Measurements from ENCODE around the gene FLNB. TPM values are rescaled to one million over a fixed set of nuclear protein-coding genes. Genes with fewer than 3 reads are reported as not detected.
A peak's percentile ranks its signal among the peaks of the same experiment; 100 is the strongest.

FLNB gene
- total RNA-seq, 1 donor from 2014 or later, result 103 TPM

DNA sequence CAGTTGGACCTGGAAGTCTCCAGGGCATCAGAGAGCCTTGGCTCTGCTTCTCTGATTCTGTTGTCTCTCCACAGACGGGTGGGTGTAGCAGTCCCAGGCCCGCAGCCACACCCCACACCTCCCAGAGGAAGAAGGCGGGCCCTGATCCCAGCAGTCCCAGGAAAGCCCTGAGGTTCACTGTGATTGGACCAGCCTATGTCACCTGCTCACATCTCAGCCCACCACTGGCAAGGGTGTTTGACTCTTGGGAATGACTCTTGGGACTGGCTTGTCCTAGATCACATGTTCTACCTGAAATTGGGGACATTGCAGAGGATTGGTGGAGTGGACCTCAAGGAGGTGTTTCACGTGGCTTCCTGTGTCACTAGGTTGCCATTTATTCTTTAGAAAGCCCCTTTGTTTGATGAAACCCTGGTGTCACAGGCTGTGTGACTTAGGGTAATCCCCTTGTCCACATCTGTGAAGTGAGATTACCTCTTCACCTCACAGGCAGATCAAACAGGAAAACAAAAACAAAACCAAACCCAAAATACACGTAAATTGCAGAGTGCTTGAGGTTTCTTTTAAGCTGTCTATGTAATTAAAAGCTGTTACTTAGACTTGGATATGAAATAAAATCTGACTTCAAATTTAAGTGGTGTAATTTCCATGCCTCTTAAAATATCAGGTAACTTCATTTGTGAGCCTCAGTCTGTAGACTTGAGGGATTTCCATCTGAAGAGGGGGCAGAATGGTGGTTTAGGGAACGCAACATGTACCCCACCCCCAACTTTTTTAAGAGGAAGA, 26.7 kb downstream of the FLNB start:
- H3K4me3 Mint-ChIP-seq (ENCODE audit: low read depth), result no peak overlapping the region
- TF ChIP-seq, protein P1, sequence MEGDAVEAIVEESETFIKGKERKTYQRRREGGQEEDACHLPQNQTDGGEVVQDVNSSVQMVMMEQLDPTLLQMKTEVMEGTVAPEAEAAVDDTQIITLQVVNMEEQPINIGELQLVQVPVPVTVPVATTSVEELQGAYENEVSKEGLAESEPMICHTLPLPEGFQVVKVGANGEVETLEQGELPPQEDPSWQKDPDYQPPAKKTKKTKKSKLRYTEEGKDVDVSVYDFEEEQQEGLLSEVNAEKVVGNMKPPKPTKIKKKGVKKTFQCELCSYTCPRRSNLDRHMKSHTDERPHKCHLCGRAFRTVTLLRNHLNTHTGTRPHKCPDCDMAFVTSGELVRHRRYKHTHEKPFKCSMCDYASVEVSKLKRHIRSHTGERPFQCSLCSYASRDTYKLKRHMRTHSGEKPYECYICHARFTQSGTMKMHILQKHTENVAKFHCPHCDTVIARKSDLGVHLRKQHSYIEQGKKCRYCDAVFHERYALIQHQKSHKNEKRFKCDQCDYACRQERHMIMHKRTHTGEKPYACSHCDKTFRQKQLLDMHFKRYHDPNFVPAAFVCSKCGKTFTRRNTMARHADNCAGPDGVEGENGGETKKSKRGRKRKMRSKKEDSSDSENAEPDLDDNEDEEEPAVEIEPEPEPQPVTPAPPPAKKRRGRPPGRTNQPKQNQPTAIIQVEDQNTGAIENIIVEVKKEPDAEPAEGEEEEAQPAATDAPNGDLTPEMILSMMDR (IDR thresholded peaks at IDR 0.05; ENCODE audit: unreplicated experiment), result no peak
- H3K27me3 Mint-ChIP-seq, result no peaks in the 10 kb centered on the region
- H3K9me3 Mint-ChIP-seq (ENCODE audit: low read depth), result no peaks in the 10 kb centered on the region
- no peaks in the 10 kb centered on the region for H3K36me3 Mint-ChIP-seq (ENCODE audit: insufficient read depth)
- no peak overlapping the region for H3K27ac Mint-ChIP-seq
- H3K4me1 Mint-ChIP-seq (ENCODE audit: low read depth), result peaks cover 26% of the 10 kb centered on the region
- no peak for DNase-seq (ENCODE audit: low spot score, unreplicated experiment)

DNA sequence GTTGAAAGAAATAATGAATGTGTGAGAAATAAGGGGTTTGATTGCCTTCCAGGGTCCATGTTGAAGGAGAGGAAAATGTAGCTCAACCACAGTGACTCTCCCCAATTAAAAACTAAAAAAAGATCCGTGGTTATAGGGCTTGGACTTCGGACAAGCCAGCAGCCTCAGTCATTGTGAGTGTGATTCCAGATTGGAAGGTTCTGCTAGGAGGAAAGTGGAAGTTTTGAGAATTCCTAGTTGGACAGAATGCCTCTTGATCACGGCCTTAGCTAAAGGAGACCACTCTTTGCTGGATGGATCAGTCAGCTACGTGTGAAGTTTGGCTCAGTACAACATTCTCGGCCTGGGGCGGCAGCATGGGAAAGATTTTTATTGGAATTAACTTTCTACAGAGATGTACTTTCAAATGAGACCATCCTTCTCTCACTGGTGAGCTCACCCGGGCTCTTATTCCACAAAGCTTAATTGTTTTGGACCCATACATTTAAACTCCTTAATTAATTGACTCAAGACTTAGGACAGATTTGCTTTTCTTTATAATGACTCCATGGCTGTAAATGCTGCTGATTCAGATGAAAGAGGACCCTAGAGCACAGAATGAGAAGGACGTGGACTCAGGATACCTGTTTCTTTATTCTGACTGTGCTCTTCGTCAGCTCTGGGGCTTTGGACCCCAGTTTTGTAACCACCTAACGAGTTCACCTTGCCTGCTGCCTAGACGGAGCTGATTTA, 27.5 kb downstream of the FLNB start:
- no peaks in the 10 kb centered on the region for H3K9me3 Mint-ChIP-seq (ENCODE audit: low read depth)
- TF ChIP-seq, protein P1 (IDR thresholded peaks at IDR 0.05; ENCODE audit: unreplicated experiment), result no peak
- H3K4me1 Mint-ChIP-seq (ENCODE audit: low read depth), result peaks cover 29% of the 10 kb centered on the region
- no peaks in the 10 kb centered on the region for H3K36me3 Mint-ChIP-seq (ENCODE audit: insufficient read depth)
- no peak for DNase-seq (ENCODE audit: low spot score, unreplicated experiment)
- H3K4me3 Mint-ChIP-seq (ENCODE audit: low read depth), result no peak overlapping the region
- H3K27me3 Mint-ChIP-seq, result no peaks in the 10 kb centered on the region
- peak overlapping the region; percentile 81 for H3K27ac Mint-ChIP-seq

DNA sequence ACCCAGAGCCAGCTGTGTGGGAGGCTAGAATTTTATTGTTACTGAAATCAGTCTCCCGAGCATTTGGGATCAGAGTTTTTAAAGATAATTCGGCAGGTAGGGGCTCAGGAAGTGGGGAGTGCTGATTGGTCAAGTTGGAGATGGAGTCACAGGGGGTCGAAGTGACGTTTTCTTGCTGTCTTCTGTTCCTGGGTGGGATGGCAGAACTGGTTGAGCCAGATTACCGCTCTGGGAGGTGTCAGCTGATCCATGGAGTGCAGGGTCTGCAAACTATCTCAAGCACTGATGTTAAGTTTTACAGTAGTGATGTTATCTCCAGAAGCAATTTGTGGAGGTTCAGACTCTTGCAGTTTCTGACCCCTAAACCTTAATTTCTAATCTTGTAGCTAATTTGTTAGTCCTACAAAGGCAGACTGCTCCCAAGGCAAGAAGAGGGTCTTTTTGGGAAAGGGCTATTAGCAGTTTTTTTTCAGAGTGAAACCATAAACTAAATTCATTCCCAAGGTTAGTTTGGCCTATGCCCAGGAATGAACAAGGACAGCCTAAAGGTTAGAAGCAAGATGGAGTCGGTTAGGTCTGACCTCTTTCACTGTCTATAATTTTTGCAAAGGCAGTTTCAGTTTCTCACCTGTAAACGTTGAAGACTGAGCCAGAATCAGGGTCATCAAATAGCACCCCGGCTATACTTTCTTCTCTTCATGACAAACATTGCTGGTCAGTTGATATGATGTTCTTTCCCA, 28.2 kb downstream of the FLNB start:
- TF ChIP-seq, protein P1 (IDR thresholded peaks at IDR 0.05; ENCODE audit: unreplicated experiment), result no peak
- H3K27me3 Mint-ChIP-seq, result no peaks in the 10 kb centered on the region
- H3K9me3 Mint-ChIP-seq (ENCODE audit: low read depth), result no peaks in the 10 kb centered on the region
- H3K27ac Mint-ChIP-seq, result peak overlapping the region; percentile 19
- H3K36me3 Mint-ChIP-seq (ENCODE audit: insufficient read depth), result no peaks in the 10 kb centered on the region
- no peak for DNase-seq (ENCODE audit: low spot score, unreplicated experiment)
- peaks cover 29% of the 10 kb centered on the region for H3K4me1 Mint-ChIP-seq (ENCODE audit: low read depth)
- no peak overlapping the region for H3K4me3 Mint-ChIP-seq (ENCODE audit: low read depth)

DNA sequence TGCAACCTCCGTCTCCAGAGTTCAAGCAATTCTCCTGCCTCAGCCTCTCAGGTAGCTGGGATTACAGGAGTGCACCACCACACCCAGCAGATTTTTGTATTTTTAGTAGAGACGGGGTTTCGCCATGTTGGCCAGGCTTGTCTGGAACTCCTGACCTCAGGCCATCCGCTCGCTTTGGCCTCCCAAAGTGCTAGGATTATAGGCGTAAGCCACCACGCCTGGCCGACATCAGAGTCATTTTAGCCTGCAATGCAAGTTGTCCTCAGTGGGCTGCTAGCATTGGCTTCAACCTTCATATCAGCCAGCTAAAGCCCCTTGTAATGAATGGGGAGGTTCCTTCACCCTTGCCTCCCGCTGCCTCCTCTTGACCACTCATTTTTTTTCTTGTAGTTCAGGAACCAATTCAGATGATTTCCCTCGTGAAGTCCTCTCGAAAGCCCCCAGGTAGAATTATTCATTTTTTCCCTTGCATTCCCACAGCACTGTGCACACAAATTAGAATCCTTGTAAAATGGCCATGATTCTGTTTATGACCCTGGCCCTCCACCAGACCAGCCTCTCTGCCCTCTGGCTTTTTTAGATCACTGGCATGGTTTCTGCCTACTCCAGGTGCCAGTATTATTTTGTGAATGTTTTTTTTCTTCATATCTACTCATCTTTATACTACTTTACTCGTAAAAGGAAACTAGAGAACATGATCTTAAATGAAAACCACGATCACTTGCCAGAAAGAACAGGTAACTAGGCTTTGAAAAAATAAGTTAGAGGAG, 29.1 kb downstream of the FLNB start:
- DNase-seq (ENCODE audit: low spot score, unreplicated experiment), result no peak
- Mint-ChIP-seq H3K27me3 (no peaks in the 10 kb centered on the region), H3K4me1 (ENCODE audit: low read depth) (peaks cover 31% of the 10 kb centered on the region), H3K9me3 (ENCODE audit: low read depth) (no peaks in the 10 kb centered on the region), H3K4me3 (ENCODE audit: low read depth) (no peak overlapping the region), H3K36me3 (ENCODE audit: insufficient read depth) (no peaks in the 10 kb centered on the region), H3K27ac (peak overlapping the region; percentile 85)
- TF ChIP-seq, protein P1 (IDR thresholded peaks at IDR 0.05; ENCODE audit: unreplicated experiment), result no peak

All from progenitor cell of endocrine pancreas (in vitro differentiated cells).